Colonic mucosa (tissue), 4 donors: ENCODE results near the gene SURF6. TPM values are rescaled to one million over a fixed set of nuclear protein-coding genes. Genes with fewer than 3 reads are reported as not detected.
"Not testable (repeated sequence)": the region's sequence is repeated elsewhere in the genome, so short reads cannot be mapped to it uniquely, and the experiment has no call there.

Source experiments
- DNase-seq: peaks from one replicate; pipeline ENCODE4 v3.0.0-alpha.2; 2020
- H3K27ac ChIP-seq: fragments of 200-600 bp; one replicate; pipeline ENCODE4 v1.8.0; 2021
- H3K27me3 ChIP-seq: fragments of 200-600 bp; one replicate; pipeline ENCODE4 v1.8.0; 2021
- H3K36me3 ChIP-seq: fragments of 200-600 bp; one replicate; pipeline ENCODE4 v1.8.0; 2021
- H3K4me1 ChIP-seq: fragments of 200-600 bp; one replicate; pipeline ENCODE4 v1.8.0; 2021; ENCODE audit warnings: mild to moderate bottlenecking
- H3K4me3 ChIP-seq: fragments of 200-600 bp; one replicate; pipeline ENCODE4 v1.8.0; 2021
- H3K9ac ChIP-seq, 2 donors: one replicate each; pipeline ENCODE4 v1.7.0; 2013; ENCODE audit warnings: control low read depth in 2 of 2, low read depth in 2 of 2, low read length in 2 of 2
- H3K9me3 ChIP-seq: fragments of 200-600 bp; one replicate; pipeline ENCODE4 v1.8.0; 2021
- intact Hi-C: fragments of 100-400 bp; cut with DNase I; formaldehyde crosslinking; loops from one replicate; pipeline ENCODE4 v1.14.1; 2022
- total RNA-seq, 2 donors: library from RNA; stranded (reverse); fragmentation: NEBNext Ultra II Directional in 1 of 2; extraction: Animal tissue kit (Norgen Biotek cat#: 25700) in 1 of 2; gene quantifications; one replicate each; pipeline ENCODE4 v1.2.1, GENCODE V29; 2021
- TF ChIP-seq, protein P1 (sequence below): fragments of 200-600 bp; IDR thresholded peaks from one replicate; pipeline ENCODE4 v1.8.0; 2022; ENCODE audit warnings: antibody characterized with exemption, mild to moderate bottlenecking
- donor health status: healthy.
- donor health status: DM: no; HTN: no; CAD: no.
- donor health status: DM: no; HTN: no; CAD: no.

SURF6 gene
- total RNA-seq, 2 donors from 2014 or later = 16.0 to 41.2 TPM

- intact Hi-C loops = no loop called here
- H3K27me3 ChIP-seq = no peaks in the 10 kb centered on the region
These were observed 44.7 kb upstream of the SURF6 start for GRCh38 chr9:133380734-133381133.

GRCh38 chr9:133379153-133380086 is 43.4 kb upstream of the SURF6 start:
- Histone ChIP-seq H3K9me3 (no peaks in the 10 kb centered on the region), H3K9ac (no peak overlapping the region), H3K27me3 (no peaks in the 10 kb centered on the region), H3K4me3 (no peak overlapping the region), H3K4me1 (peaks cover 2% of the 10 kb centered on the region), H3K36me3 (no peaks in the 10 kb centered on the region), H3K27ac (no peak overlapping the region)
- DNase-seq = no peak
- TF ChIP-seq, protein P1, sequence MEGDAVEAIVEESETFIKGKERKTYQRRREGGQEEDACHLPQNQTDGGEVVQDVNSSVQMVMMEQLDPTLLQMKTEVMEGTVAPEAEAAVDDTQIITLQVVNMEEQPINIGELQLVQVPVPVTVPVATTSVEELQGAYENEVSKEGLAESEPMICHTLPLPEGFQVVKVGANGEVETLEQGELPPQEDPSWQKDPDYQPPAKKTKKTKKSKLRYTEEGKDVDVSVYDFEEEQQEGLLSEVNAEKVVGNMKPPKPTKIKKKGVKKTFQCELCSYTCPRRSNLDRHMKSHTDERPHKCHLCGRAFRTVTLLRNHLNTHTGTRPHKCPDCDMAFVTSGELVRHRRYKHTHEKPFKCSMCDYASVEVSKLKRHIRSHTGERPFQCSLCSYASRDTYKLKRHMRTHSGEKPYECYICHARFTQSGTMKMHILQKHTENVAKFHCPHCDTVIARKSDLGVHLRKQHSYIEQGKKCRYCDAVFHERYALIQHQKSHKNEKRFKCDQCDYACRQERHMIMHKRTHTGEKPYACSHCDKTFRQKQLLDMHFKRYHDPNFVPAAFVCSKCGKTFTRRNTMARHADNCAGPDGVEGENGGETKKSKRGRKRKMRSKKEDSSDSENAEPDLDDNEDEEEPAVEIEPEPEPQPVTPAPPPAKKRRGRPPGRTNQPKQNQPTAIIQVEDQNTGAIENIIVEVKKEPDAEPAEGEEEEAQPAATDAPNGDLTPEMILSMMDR = no peak
- intact Hi-C loops = no loop called here

More at GRCh38 chr9:133380734-133381133, 44.7 kb upstream of the SURF6 start:
- Histone ChIP-seq H3K4me1 (no peaks in the 10 kb centered on the region), H3K4me3 (no peak overlapping the region), H3K9me3 (no peaks in the 10 kb centered on the region), H3K9ac (no peak overlapping the region), H3K27ac (no peak overlapping the region), H3K36me3 (no peaks in the 10 kb centered on the region)
- DNase-seq = no peak
- TF ChIP-seq, protein P1 = no peak

DNA sequence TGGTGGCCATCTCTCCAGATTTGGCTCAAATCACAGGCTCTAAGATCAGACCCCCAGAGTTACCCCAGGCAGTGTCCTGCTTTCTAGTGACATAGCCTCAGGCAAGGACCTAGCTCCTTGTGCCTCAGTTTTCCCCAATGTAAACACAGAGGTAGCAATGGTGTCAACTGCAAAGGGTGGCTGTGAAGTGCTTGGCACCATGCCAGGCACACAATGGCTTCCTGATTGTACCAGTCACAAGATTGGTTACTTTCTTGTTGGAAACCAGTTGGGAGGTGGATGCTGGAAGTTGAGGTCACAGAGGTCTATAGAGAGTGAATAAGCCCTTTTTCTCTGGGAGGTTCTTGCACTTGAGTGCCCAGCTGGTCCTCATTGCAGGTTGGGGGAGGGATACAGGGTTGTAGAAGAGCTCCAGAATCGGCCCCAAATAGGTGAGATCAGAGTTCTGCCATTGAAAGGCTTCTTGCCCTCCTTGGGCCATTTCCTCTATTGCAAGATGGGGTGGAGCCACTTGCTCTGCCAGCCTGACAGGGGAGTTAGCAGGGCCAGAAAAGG is 42.5 kb upstream of the SURF6 start:
- Histone ChIP-seq H3K4me1 (peaks cover 4% of the 10 kb centered on the region), H3K27ac (no peak overlapping the region), H3K36me3 (no peaks in the 10 kb centered on the region), H3K9ac (no peak overlapping the region), H3K4me3 (no peak overlapping the region), H3K27me3 (no peaks in the 10 kb centered on the region), H3K9me3 (no peaks in the 10 kb centered on the region)
- intact Hi-C loops = no loop called here
- TF ChIP-seq, protein P1 = no peak
- no peak for DNase-seq

- Histone ChIP-seq H3K9ac (no peak overlapping the region), H3K4me3 (no peak overlapping the region), H3K9me3 (no peaks in the 10 kb centered on the region), H3K36me3 (no peaks in the 10 kb centered on the region), H3K27ac (no peak overlapping the region), H3K27me3 (no peaks in the 10 kb centered on the region), H3K4me1 (peaks cover 6% of the 10 kb centered on the region)
- TF ChIP-seq, protein P1 = no peak
- intact Hi-C loops = no loop called here
- DNase-seq = no peak
These were observed 41.8 kb upstream of the SURF6 start for GRCh38 chr9:133377721-133378216.

DNA sequence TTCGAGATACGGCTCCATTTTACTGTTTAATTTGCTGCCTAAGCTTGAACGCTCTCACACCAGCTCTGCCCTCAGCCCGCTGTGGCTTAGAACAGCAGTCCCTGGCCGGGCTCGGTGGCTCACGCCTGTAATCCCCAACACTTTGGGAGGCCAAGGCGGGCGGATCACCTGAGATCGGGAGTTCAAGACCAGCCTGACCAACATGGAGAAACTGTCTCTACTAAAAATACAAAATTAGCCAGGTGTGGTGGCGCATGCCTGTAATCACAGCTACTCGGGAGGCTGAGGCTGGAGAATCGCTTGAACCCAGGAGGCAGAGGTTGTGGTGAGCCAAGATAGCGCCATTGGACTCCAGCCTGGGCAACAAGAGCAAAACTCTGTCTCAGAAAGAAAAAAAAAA is 41.3 kb upstream of the SURF6 start:
- intact Hi-C loops, H3K4me3 ChIP-seq, H3K9ac ChIP-seq, H3K9me3 ChIP-seq, DNase-seq, H3K27ac ChIP-seq, H3K36me3 ChIP-seq, H3K27me3 ChIP-seq: not testable (repeated sequence)
- H3K4me1 ChIP-seq = peaks cover 11% of the 10 kb centered on the region
